HG02678 (cell line): ENCODE data around the gene HOXA7.

ENCODE experiments used
- ATAC-seq: cut with Tn5 transposase; IDR thresholded peaks from one replicate; pipeline ENCODE4 v1.9.1; 2021; ENCODE audit warnings: mild to moderate bottlenecking, moderate library complexity; ENCODE audit not compliant: unreplicated experiment

The HOXA7 gene

GRCh38 chr7:27148756-27149641 is 7.5 kb downstream of the HOXA7 start:
- no peak for ATAC-seq

GRCh38 chr7:27148031-27148755 is 8.3 kb downstream of the HOXA7 start:
- ATAC-seq, result no peak

GRCh38 chr7:27147199-27148030 is 9.1 kb downstream of the HOXA7 start, which contains the start of gene HOXA6:
TSS of gene HOXA6 (minus strand) at chr7:27147774. CDS start at chr7:27147749, 25 bp downstream.
- no peak for ATAC-seq

- ATAC-seq, result no peak
Observed at GRCh38 chr7:27146491-27147198, 9.8 kb downstream of the HOXA7 start.

- ATAC-seq, result no peak
Observed at GRCh38 chr7:27145914-27146412, 10.5 kb downstream of the HOXA7 start.

GRCh38 chr7:27145165-27145913 is 11.1 kb downstream of the HOXA7 start:
- ATAC-seq, result no peak

GRCh38 chr7:27144781-27145164 is 11.7 kb downstream of the HOXA7 start:
- ATAC-seq, result no peak

- no peak for ATAC-seq
Observed at GRCh38 chr7:27143950-27144780, 12.3 kb downstream of the HOXA7 start.

GRCh38 chr7:27143023-27143949 is 13.2 kb downstream of the HOXA7 start, which contains the start of gene HOXA5:
TSS of gene HOXA5 (minus strand) at chr7:27143681. CDS start at chr7:27143607, 74 bp downstream.
- ATAC-seq, result no peak

GRCh38 chr7:27142580-27143022 is 13.9 kb downstream of the HOXA7 start:
- ATAC-seq, result no peak

- no peak for ATAC-seq
Observed at GRCh38 chr7:27141923-27142579, 14.4 kb downstream of the HOXA7 start.

GRCh38 chr7:27141137-27141922 is 15.1 kb downstream of the HOXA7 start:
- ATAC-seq, result no peak

- no peak for ATAC-seq
Observed at GRCh38 chr7:27140126-27140857, 16.2 kb downstream of the HOXA7 start.

- ATAC-seq, result no peak
Observed at GRCh38 chr7:27139334-27140125, 16.9 kb downstream of the HOXA7 start.

- no peak for ATAC-seq
Observed at GRCh38 chr7:27138985-27139333, 17.5 kb downstream of the HOXA7 start.
